ENCODE results near the gene SLC39A2.

Gene SLC39A2

GRCh38 chr14:21020977-21021545, 22.0 kb downstream of the SLC39A2 start:
- TF ChIP-seq ZNF202 (tag by site-specific recombination; IDR thresholded peaks at IDR 0.05; ENCODE audit: borderline replicate concordance), result no peak
- TF ChIP-seq, protein P1, sequence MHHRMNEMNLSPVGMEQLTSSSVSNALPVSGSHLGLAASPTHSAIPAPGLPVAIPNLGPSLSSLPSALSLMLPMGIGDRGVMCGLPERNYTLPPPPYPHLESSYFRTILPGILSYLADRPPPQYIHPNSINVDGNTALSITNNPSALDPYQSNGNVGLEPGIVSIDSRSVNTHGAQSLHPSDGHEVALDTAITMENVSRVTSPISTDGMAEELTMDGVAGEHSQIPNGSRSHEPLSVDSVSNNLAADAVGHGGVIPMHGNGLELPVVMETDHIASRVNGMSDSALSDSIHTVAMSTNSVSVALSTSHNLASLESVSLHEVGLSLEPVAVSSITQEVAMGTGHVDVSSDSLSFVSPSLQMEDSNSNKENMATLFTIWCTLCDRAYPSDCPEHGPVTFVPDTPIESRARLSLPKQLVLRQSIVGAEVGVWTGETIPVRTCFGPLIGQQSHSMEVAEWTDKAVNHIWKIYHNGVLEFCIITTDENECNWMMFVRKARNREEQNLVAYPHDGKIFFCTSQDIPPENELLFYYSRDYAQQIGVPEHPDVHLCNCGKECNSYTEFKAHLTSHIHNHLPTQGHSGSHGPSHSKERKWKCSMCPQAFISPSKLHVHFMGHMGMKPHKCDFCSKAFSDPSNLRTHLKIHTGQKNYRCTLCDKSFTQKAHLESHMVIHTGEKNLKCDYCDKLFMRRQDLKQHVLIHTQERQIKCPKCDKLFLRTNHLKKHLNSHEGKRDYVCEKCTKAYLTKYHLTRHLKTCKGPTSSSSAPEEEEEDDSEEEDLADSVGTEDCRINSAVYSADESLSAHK (tag by site-specific recombination; IDR thresholded peaks at IDR 0.05), result no peak
- no peak for TF ChIP-seq BCL6B (tag by site-specific recombination; IDR thresholded peaks at IDR 0.05)
- no peak for TF ChIP-seq ZNF621 (tag by site-specific recombination; IDR thresholded peaks at IDR 0.05)
- no peak for TF ChIP-seq ZNF521 (tag by site-specific recombination; IDR thresholded peaks at IDR 0.05)
- no peak for TF ChIP-seq ZNF792 (tag by site-specific recombination; IDR thresholded peaks at IDR 0.05)
- no peak for TF ChIP-seq ZNF571 (tag by site-specific recombination; IDR thresholded peaks at IDR 0.05)
- TF ChIP-seq ZNF366 (tag by site-specific recombination; conservative IDR thresholded peaks at IDR 0.05), result no peak
- TF ChIP-seq MEIS1 (CRISPR knock-in tag; IDR thresholded peaks at IDR 0.05; ENCODE audit: borderline replicate concordance), result no peak
- TF ChIP-seq ZNF776 (tag by site-specific recombination; IDR thresholded peaks at IDR 0.05; ENCODE audit: borderline replicate concordance), result no peak
- TF ChIP-seq GLIS2 (tag by site-specific recombination; IDR thresholded peaks at IDR 0.05), result no peak
- TF ChIP-seq ZNF324 (tag by site-specific recombination; IDR thresholded peaks at IDR 0.05), result no peak
- TF ChIP-seq ZNF585B (tag by site-specific recombination; IDR thresholded peaks at IDR 0.05), result no peak
- TF ChIP-seq, protein P2, sequence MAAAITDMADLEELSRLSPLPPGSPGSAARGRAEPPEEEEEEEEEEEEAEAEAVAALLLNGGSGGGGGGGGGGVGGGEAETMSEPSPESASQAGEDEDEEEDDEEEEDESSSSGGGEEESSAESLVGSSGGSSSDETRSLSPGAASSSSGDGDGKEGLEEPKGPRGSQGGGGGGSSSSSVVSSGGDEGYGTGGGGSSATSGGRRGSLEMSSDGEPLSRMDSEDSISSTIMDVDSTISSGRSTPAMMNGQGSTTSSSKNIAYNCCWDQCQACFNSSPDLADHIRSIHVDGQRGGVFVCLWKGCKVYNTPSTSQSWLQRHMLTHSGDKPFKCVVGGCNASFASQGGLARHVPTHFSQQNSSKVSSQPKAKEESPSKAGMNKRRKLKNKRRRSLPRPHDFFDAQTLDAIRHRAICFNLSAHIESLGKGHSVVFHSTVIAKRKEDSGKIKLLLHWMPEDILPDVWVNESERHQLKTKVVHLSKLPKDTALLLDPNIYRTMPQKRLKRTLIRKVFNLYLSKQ (tag by site-specific recombination; IDR thresholded peaks at IDR 0.05; ENCODE audit: borderline replicate concordance), result no peak
- TF ChIP-seq, protein P3, sequence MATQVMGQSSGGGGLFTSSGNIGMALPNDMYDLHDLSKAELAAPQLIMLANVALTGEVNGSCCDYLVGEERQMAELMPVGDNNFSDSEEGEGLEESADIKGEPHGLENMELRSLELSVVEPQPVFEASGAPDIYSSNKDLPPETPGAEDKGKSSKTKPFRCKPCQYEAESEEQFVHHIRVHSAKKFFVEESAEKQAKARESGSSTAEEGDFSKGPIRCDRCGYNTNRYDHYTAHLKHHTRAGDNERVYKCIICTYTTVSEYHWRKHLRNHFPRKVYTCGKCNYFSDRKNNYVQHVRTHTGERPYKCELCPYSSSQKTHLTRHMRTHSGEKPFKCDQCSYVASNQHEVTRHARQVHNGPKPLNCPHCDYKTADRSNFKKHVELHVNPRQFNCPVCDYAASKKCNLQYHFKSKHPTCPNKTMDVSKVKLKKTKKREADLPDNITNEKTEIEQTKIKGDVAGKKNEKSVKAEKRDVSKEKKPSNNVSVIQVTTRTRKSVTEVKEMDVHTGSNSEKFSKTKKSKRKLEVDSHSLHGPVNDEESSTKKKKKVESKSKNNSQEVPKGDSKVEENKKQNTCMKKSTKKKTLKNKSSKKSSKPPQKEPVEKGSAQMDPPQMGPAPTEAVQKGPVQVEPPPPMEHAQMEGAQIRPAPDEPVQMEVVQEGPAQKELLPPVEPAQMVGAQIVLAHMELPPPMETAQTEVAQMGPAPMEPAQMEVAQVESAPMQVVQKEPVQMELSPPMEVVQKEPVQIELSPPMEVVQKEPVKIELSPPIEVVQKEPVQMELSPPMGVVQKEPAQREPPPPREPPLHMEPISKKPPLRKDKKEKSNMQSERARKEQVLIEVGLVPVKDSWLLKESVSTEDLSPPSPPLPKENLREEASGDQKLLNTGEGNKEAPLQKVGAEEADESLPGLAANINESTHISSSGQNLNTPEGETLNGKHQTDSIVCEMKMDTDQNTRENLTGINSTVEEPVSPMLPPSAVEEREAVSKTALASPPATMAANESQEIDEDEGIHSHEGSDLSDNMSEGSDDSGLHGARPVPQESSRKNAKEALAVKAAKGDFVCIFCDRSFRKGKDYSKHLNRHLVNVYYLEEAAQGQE (tag by site-specific recombination; IDR thresholded peaks at IDR 0.05), result no peak
- no peak for TF ChIP-seq GFI1B (tag by site-specific recombination; IDR thresholded peaks at IDR 0.05)
- TF ChIP-seq MYNN (tag by site-specific recombination; IDR thresholded peaks at IDR 0.05; ENCODE audit: borderline replicate concordance), result no peak
- no peak for TF ChIP-seq ZNF624 (tag by site-specific recombination; IDR thresholded peaks at IDR 0.05)
- TF ChIP-seq ZNF132 (tag by site-specific recombination; IDR thresholded peaks at IDR 0.05; ENCODE audit: borderline replicate concordance), result no peak
- Histone ChIP-seq H3K36me3 (ENCODE audit: control insufficient read depth in 2 of 2, insufficient read depth in 1 of 2, low read length in 2 of 2) (peaks cover 0 to 51% of the 10 kb centered on the region in 2 experiments; a peak in 2 of 3 replicates), H3K4me1 (ENCODE audit: control insufficient read depth, insufficient read depth, low read length) (peaks cover 5% of the 10 kb centered on the region; the same call in 1 of the 2 replicates), H3K4me3 (ENCODE audit: low read depth, low read length) (no peak overlapping the region), H3K9me3 (ENCODE audit: control insufficient read depth, insufficient read depth, low read depth, low read length) (no peaks in the 10 kb centered on the region), H3K27ac (ENCODE audit: extremely low read depth, low read depth, low read length) (no peak overlapping the region)
- CTCF ChIA-PET, result interaction anchor here (0.6 to 3.0 kb wide), 5 partner anchors 11 to 71 kb away, joined by 3 to 18 read pairs (median 6); no protein-coding TSS in a partner anchor
- POLR2A ChIA-PET, result interaction anchor here (1.2 kb wide), 1 partner anchor 22 kb away, joined by 3 read pairs; the partner anchor contains the start of gene SLC39A2
